Measurements from ENCODE around the gene ELOB.

ELOB gene

GRCh38 chr16:2769675-2770056, 7.4 kb downstream of the ELOB start:
- H3K27ac ChIP-seq, result peak overlapping the region; percentile 22
- DNase-seq (ENCODE audit: low read depth, low spot score), result no peak

- H3K27ac ChIP-seq, result peak overlapping the region; percentile 22
- no peak for DNase-seq (ENCODE audit: low read depth, low spot score)
Measured at GRCh38 chr16:2769100-2769529, 8.0 kb downstream of the ELOB start.

GRCh38 chr16:2768403-2769089, 8.5 kb downstream of the ELOB start:
- H3K27ac ChIP-seq, result peak overlapping the region; percentile 22
- no peak for DNase-seq (ENCODE audit: low read depth, low spot score)

GRCh38 chr16:2767891-2768290, 9.2 kb downstream of the ELOB start:
- peak overlapping the region; percentile 22 for H3K27ac ChIP-seq
- DNase-seq (ENCODE audit: low read depth, low spot score), result no peak

GRCh38 chr16:2767140-2767731, 9.8 kb downstream of the ELOB start:
- H3K27ac ChIP-seq, result no peak overlapping the region

GRCh38 chr16:2766430-2767139, 10.5 kb downstream of the ELOB start:
- no peak for DNase-seq (ENCODE audit: low read depth, low spot score)
- no peak overlapping the region for H3K27ac ChIP-seq

More at GRCh38 chr16:2767140-2767731, 9.8 kb downstream of the ELOB start:
- DNase-seq (ENCODE audit: low read depth, low spot score), result no peak

- DNase-seq (ENCODE audit: low read depth, low spot score), result no peak
- no peak overlapping the region for H3K27ac ChIP-seq
Measured at GRCh38 chr16:2765462-2766404, 11.3 kb downstream of the ELOB start.

- DNase-seq (ENCODE audit: low read depth, low spot score), result no peak
- H3K27ac ChIP-seq, result no peak overlapping the region
Measured at GRCh38 chr16:2764718-2765117, 12.4 kb downstream of the ELOB start.

- no peak for DNase-seq (ENCODE audit: low read depth, low spot score)
- H3K27ac ChIP-seq, result no peak overlapping the region
Measured at GRCh38 chr16:2763173-2763572, 13.9 kb downstream of the ELOB start.

- no peak for DNase-seq (ENCODE audit: low read depth, low spot score)
- H3K27ac ChIP-seq, result no peak overlapping the region
Measured at GRCh38 chr16:2762711-2763110, 14.4 kb downstream of the ELOB start.

- no peak for DNase-seq (ENCODE audit: low read depth, low spot score)
- no peak overlapping the region for H3K27ac ChIP-seq
Measured at GRCh38 chr16:2761886-2762583, 15.0 kb downstream of the ELOB start.

- no peak for DNase-seq (ENCODE audit: low read depth, low spot score)
- H3K27ac ChIP-seq, result no peak overlapping the region
Measured at GRCh38 chr16:2761472-2761871, 15.6 kb downstream of the ELOB start.

GRCh38 chr16:2757344-2757743, 19.7 kb downstream of the ELOB start:
- no peak for DNase-seq (ENCODE audit: low read depth, low spot score)
- H3K27ac ChIP-seq, result no peak overlapping the region

- H3K27ac ChIP-seq, result no peak overlapping the region
- DNase-seq (ENCODE audit: low read depth, low spot score), result no peak
Measured at GRCh38 chr16:2756288-2757015, 20.6 kb downstream of the ELOB start.

GRCh38 chr16:2755158-2755557, 21.9 kb downstream of the ELOB start:
- no peak for DNase-seq (ENCODE audit: low read depth, low spot score)
- H3K27ac ChIP-seq, result no peak overlapping the region

- H3K27ac ChIP-seq, result peak overlapping the region; percentile 96
- no peak for DNase-seq (ENCODE audit: low read depth, low spot score)
Measured at GRCh38 chr16:2753733-2754020, 23.4 kb downstream of the ELOB start.

- peak overlapping the region; percentile 96 for H3K27ac ChIP-seq
- no peak for DNase-seq (ENCODE audit: low read depth, low spot score)
Measured at GRCh38 chr16:2752850-2753732, 24.0 kb downstream of the ELOB start.
